Kidney (tissue), 14 donors: ENCODE results near the gene NACAD. TPM values are rescaled to one million over a fixed set of nuclear protein-coding genes. Genes with fewer than 3 reads are reported as not detected.

Experiments
- DNase-seq, 5 donors: peaks; one replicate each; pipeline ENCODE4 v3.0.0-alpha.2; 2013 to 2020
- FAIRE-seq: peaks from 2 replicates; lab custom pipeline; 2012; peaks lifted over from hg19 to GRCh38; lab: Jason Lieb, UNC
- H3K27ac ChIP-seq, 2 donors: one replicate each; pipeline ENCODE4 v1.7.0; 2013; ENCODE audit warnings: low read depth in 2 of 2, low read length in 2 of 2, inconsistent platforms in 1 of 2
- H3K27me3 ChIP-seq: one replicate; pipeline ENCODE4 v1.7.1; 2013; ENCODE audit warnings: low read length, inconsistent platforms; ENCODE audit not compliant: control insufficient read depth, insufficient read depth
- H3K36me3 ChIP-seq, 3 donors: one replicate each; pipeline versions ENCODE4 v1.7.0 to v1.7.1; 2013; ENCODE audit warnings: low read length in 3 of 3, control low read depth in 1 of 3, inconsistent platforms in 1 of 3; ENCODE audit not compliant: insufficient read depth in 3 of 3, control insufficient read depth in 2 of 3
- H3K4me1 ChIP-seq, 3 donors: one replicate each; pipeline versions ENCODE4 v1.7.0 to v1.7.1; 2013; ENCODE audit warnings: low read length in 3 of 3, inconsistent platforms in 1 of 3, low read depth in 1 of 3; ENCODE audit not compliant: control insufficient read depth in 2 of 3, insufficient read depth in 2 of 3
- H3K4me3 ChIP-seq, 3 donors: one replicate each; pipeline versions ENCODE4 v1.7.0 to v1.8.1; 2013; ENCODE audit warnings: low read length in 3 of 3, control low read depth in 1 of 3, inconsistent platforms in 1 of 3
- H3K9ac ChIP-seq, 3 donors: one replicate each; pipeline versions ENCODE4 v1.7.0 to v1.7.1; 2013; ENCODE audit warnings: low read length in 3 of 3, control low read depth in 1 of 3, inconsistent platforms in 1 of 3
- H3K9me3 ChIP-seq, 3 donors: one replicate each; pipeline versions ENCODE4 v1.7.0 to v1.7.1; 2013; ENCODE audit warnings: low read length in 3 of 3, control low read depth in 1 of 3, inconsistent platforms in 1 of 3; ENCODE audit not compliant: control insufficient read depth in 2 of 3, insufficient read depth in 1 of 3
- intact Hi-C: fragments of 100-400 bp; cut with DNase I; formaldehyde crosslinking; loops from one replicate; pipeline ENCODE4 v1.11.1; 2022
- polyA plus RNA-seq: library from polyadenylated mRNA; stranded (reverse); fragments of 350-450 nt; fragmentation: Illumina TruSeq; extraction: RNeasy Lipid Tissue Mini Kit (QIAGEN cat#74804); gene quantifications from one replicate; pipeline ENCODE4 v1.2.3, GENCODE V29; 2014; ENCODE audit warnings: low read depth, low replicate concordance; ENCODE audit not compliant: insufficient read depth
- total RNA-seq: library from RNA; stranded (reverse); fragmentation: NEBNext Ultra II Directional; extraction: Animal tissue kit (Norgen Biotek cat#: 25700); gene quantifications from one replicate; pipeline ENCODE4 v1.2.1, GENCODE V29; 2021
- TF ChIP-seq, protein P1 (sequence below): IDR thresholded peaks from 3 replicates; pipeline ENCODE4 v1.5.1; 2012; ENCODE audit warnings: mild to moderate bottlenecking, moderate library complexity, borderline replicate concordance; ENCODE audit not compliant: insufficient read depth; ENCODE audit errors: extremely low read depth
- donor health status: control.
- donor health status: control.
- donor health status: control.
- donor health status: control.
- donor health status: control.
- donor health status: DM: yes; HTN: yes; CAD: no.
- donor health status: Normal renal cell carcinoma (clear cell type).

NACAD gene
- total and polyA plus RNA-seq, 2 donors from 2014 or later: 4.2 to 5.0 TPM

DNA sequence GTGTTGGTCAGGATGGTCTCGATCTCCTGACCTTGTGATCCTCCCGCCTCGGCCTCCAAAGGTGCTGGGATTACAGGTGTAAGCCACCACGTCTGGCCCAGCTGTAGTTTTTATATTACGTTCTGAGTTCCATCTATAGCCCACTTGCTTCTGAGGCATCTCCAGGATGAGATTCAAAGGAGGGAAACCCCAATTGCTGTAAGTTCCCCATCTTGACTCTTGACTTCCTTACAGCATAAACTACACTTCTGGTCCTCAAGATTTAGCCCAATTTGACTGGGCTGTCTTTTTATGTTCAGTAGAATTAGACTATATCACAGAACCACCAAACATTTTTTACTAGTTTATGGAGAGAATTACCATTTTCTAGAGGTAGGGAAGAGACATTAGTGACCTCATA is 44.4 kb downstream of the NACAD start:
- H3K9ac ChIP-seq: no peak overlapping the region
- DNase-seq (no peak), FAIRE-seq (no peak)
- no peak overlapping the region for H3K4me3 ChIP-seq
- H3K27ac ChIP-seq: no peak overlapping the region
- peaks cover 0 to 8% (median 4%) of the 10 kb centered on the region in 3 donors for H3K36me3 ChIP-seq
- TF ChIP-seq, protein P1, sequence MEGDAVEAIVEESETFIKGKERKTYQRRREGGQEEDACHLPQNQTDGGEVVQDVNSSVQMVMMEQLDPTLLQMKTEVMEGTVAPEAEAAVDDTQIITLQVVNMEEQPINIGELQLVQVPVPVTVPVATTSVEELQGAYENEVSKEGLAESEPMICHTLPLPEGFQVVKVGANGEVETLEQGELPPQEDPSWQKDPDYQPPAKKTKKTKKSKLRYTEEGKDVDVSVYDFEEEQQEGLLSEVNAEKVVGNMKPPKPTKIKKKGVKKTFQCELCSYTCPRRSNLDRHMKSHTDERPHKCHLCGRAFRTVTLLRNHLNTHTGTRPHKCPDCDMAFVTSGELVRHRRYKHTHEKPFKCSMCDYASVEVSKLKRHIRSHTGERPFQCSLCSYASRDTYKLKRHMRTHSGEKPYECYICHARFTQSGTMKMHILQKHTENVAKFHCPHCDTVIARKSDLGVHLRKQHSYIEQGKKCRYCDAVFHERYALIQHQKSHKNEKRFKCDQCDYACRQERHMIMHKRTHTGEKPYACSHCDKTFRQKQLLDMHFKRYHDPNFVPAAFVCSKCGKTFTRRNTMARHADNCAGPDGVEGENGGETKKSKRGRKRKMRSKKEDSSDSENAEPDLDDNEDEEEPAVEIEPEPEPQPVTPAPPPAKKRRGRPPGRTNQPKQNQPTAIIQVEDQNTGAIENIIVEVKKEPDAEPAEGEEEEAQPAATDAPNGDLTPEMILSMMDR: no peak
- intact Hi-C loops: no loop called here
- no peaks in the 10 kb centered on the region for H3K9me3 ChIP-seq
- H3K4me1 ChIP-seq: no peaks in the 10 kb centered on the region
- H3K27me3 ChIP-seq: no peaks in the 10 kb centered on the region

DNA sequence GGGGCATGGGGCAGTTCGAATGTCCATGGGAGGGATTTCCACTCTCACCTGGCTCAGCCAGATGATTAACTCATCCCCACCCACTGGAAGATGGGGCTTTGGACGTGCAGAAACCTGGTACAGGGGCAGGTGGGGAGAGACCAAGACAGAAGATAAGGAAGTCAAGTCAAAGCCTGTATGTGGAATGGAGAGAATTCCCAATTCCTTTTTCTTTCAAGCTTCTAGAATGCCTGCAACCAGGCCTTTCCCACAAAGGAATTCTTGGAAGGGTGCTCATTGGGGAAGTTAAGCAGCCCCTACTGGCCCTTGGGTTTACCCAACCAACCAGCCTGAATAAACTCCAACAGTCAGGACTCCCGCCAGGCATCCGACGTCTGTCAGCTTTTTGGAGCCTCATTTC is 49.7 kb downstream of the NACAD start:
- H3K9me3 ChIP-seq: no peaks in the 10 kb centered on the region
- no peak overlapping the region for H3K9ac ChIP-seq
- H3K36me3 ChIP-seq: peaks cover 0 to 8% (median 2%) of the 10 kb centered on the region in 3 donors
- no peak for DNase-seq
- TF ChIP-seq, protein P1: no peak
- H3K27me3 ChIP-seq: no peaks in the 10 kb centered on the region
- peaks cover 0 to 2% (median 0%) of the 10 kb centered on the region in 3 donors for H3K4me1 ChIP-seq
- no peak overlapping the region for H3K4me3 ChIP-seq
- FAIRE-seq: no peak
- H3K27ac ChIP-seq: no peak overlapping the region
- intact Hi-C loops: no loop called here

DNA sequence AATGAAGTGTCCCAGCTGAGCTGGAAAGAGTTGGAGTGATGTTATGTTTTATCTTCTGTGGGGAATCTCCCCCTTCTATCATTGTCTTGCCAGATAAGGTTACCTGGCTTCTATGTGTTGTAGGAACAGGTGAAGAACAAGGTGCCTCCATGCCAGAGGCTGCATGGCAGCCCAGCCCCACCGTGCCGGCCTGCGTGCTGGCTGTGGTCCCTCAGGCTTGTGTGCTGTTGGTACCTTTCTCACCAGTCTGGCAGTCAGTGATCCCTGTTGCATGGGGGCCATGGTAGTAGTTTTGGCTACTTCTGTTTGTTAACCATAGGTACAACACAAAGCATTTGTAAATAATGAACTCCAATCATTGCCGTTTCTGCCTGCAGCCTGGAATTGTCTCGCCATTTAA is 50.9 kb downstream of the NACAD start:
- DNase-seq (no peak), FAIRE-seq (no peak)
- TF ChIP-seq, protein P1: no peak
- peaks cover 0 to 2% (median 0%) of the 10 kb centered on the region in 3 donors for H3K4me1 ChIP-seq
- H3K27ac ChIP-seq: no peak overlapping the region
- no peaks in the 10 kb centered on the region for H3K27me3 ChIP-seq
- H3K4me3 ChIP-seq: no peak overlapping the region
- no peaks in the 10 kb centered on the region for H3K9me3 ChIP-seq
- intact Hi-C loops: no loop called here
- H3K9ac ChIP-seq: no peak overlapping the region
- H3K36me3 ChIP-seq: peaks cover 0 to 8% (median 2%) of the 10 kb centered on the region in 3 donors

DNA sequence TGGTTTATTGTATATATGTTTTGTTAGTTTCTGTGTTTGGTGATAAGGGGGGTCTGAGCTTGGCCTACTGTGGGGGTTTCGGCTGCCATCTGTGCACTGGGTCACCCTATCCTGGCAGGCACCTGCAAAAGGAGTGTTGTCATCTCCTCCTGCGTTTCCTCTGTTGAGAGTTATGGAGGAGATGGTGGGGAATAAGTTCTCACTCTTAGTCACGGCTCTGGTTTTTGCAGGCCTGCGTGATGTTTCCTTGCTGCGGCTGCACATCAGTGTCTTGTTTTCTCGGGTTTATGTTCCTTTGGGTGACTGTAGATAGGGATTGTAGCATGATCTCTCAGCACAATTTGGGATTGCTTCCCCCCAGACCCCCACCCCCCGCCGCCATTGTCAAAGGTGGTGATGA is 52.0 kb downstream of the NACAD start:
- H3K9ac ChIP-seq: no peak overlapping the region
- DNase-seq (no peak), FAIRE-seq (no peak)
- H3K27ac ChIP-seq: no peak overlapping the region
- H3K4me1 ChIP-seq: peaks cover 0 to 2% (median 0%) of the 10 kb centered on the region in 3 donors
- H3K36me3 ChIP-seq: peaks cover 0 to 6% (median 2%) of the 10 kb centered on the region in 3 donors
- H3K4me3 ChIP-seq: no peak overlapping the region
- H3K27me3 ChIP-seq: no peaks in the 10 kb centered on the region
- TF ChIP-seq, protein P1: no peak
- intact Hi-C loops: no loop called here
- no peaks in the 10 kb centered on the region for H3K9me3 ChIP-seq
